ENCODE data around the gene PELO. TPM values are rescaled to one million over a fixed set of nuclear protein-coding genes. Genes with fewer than 3 reads are reported as not detected.

PELO gene
- total and polyA plus RNA-seq, 12 donors, result 4.7 to 28.1 (median 21.1) TPM

DNA sequence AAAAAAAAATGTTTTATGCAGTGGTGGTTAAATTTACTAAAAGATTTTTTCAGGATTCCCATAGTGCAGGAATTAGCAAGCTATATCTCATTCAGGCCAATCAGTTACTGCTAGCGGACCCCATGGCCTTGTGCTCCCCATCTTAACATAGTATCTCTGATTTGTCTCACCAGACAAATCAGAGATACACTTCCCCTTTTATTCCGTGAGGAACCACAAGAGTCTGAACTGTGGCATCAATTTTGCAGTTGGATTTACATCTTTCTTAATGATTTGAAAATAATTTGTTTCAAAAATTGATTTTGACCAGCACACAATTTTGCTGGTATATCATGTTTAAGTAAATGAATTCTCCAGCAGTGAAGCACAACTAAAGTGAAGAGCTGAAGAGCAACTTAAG lies 17.9 kb downstream of the PELO start:
- Histone ChIP-seq H3K36me3 (peaks cover 0 to 49% (median 0%) of the 10 kb centered on the region in 9 donors), H3K27ac (peak overlapping the region in 3 of 10 donors; percentile 5 to 95 (median 22)), H3K27me3 (no peaks in the 10 kb centered on the region), H3K9me3 (no peaks in the 10 kb centered on the region), H3K4me3 (no peak overlapping the region), H3K4me1 (peaks cover 0 to 95% (median 76%) of the 10 kb centered on the region in 9 donors)
- ATAC-seq (no peak), DNase-seq (no peak)
- 75 to 77% methylated on average over 2 of the region's 2 CpGs for WGBS, 2 donors
- intact Hi-C loops (cut with DNase I), result loop anchor here in 2 of 10 donors (10.0 kb wide), 2 partner anchors 89 to 299 kb away; partner anchors contain the start of gene MOCS2 (in 1 of the 2)
- no peak for TF ChIP-seq CTCF (IDR thresholded peaks at IDR 0.05)

DNA sequence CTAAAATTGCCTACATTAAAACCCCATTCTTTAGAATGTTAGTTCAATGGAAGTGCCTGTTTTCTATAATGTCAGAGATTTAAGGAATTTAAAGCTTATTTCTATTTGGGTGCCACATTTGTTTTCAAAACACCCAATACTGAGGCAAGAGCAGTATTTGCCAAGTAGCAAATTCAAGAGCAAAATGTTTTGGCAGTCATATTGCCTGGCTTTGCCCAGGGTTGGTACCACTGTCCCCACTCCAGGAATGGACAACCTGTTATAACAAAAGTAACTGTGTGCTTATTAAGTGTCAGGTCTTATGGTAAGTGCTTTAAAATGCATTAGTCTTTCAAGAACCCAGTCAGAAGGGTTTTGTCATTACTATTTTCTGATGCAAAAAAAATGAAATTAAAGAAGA lies 19.3 kb downstream of the PELO start:
- Histone ChIP-seq H3K27me3 (no peaks in the 10 kb centered on the region), H3K9me3 (no peaks in the 10 kb centered on the region), H3K27ac (no peak overlapping the region), H3K4me3 (no peak overlapping the region), H3K36me3 (peaks cover 0 to 41% (median 0%) of the 10 kb centered on the region in 9 donors), H3K4me1 (peaks cover 0 to 94% (median 76%) of the 10 kb centered on the region in 9 donors)
- intact Hi-C loops (cut with DNase I), result loop anchor here in 2 of 10 donors (10.0 kb wide), 2 partner anchors 88 to 298 kb away; partner anchors contain the start of gene MOCS2 (in 1 of the 2)
- no peak for TF ChIP-seq CTCF (IDR thresholded peaks at IDR 0.05)
- no peak for ATAC-seq
- no peak for DNase-seq

- H3K4me1 ChIP-seq, result peaks cover 0 to 94% (median 73%) of the 10 kb centered on the region in 9 donors
- no peak overlapping the region for H3K27ac ChIP-seq
- intact Hi-C loops (cut with DNase I), result loop anchor here in 2 of 10 donors (10.0 kb wide), 2 partner anchors 87 to 297 kb away; partner anchors contain the start of gene MOCS2 (in 1 of the 2)
- no peak overlapping the region for H3K4me3 ChIP-seq
- H3K36me3 ChIP-seq, result peaks cover 0 to 34% (median 0%) of the 10 kb centered on the region in 9 donors
- DNase-seq (no peak), ATAC-seq (no peak)
- no peaks in the 10 kb centered on the region for H3K27me3 ChIP-seq
- TF ChIP-seq CTCF (IDR thresholded peaks at IDR 0.05), result no peak
- no peaks in the 10 kb centered on the region for H3K9me3 ChIP-seq
These were observed 20.0 kb downstream of the PELO start for GRCh38 chr5:52807723-52808122.

GRCh38 chr5:52808316-52808901 lies 20.7 kb downstream of the PELO start:
- H3K27ac ChIP-seq, result peak overlapping the region in 1 of 10 donors; percentile 79
- peaks cover 0 to 93% (median 68%) of the 10 kb centered on the region in 9 donors for H3K4me1 ChIP-seq
- ATAC-seq, result no peak

More at GRCh38 chr5:52808316-52808901, 20.7 kb downstream of the PELO start:
- DNase-seq, result no peak
- Histone ChIP-seq H3K36me3 (peaks cover 0 to 27% (median 0%) of the 10 kb centered on the region in 9 donors), H3K9me3 (no peaks in the 10 kb centered on the region), H3K4me3 (no peak overlapping the region), H3K27me3 (no peaks in the 10 kb centered on the region)
- intact Hi-C loops (cut with DNase I), result loop anchor here in 2 of 10 donors (10.0 kb wide), 2 partner anchors 86 to 296 kb away; partner anchors contain the start of gene MOCS2 (in 1 of the 2)
- TF ChIP-seq CTCF (IDR thresholded peaks at IDR 0.05), result no peak
- 66 to 71% methylated on average over 2 of the region's 2 CpGs for WGBS, 2 donors

Measured in heart right ventricle (tissue), 16 donors.